ENCODE results near the gene TREH.

The TREH gene

DNA sequence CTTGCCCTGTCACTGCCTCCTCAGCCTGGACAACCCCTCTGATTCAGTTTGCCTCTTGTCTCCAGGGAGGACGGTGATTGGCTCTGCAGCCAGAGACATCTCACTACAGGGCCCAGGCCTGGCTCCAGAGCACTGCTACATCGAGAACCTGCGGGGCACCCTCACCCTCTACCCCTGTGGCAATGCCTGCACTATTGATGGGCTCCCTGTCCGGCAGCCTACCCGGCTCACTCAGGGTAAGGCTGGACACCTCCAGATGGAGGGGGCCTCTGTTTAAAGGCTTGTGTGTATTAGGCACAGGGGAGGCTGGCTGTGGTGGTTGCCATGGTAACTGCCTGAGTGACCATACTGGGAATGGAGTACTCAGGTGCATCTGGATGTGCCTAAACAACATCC lies 63.5 kb downstream of the TREH start:
- no peaks in the 10 kb centered on the region for H3K79me2 ChIP-seq (ENCODE audit: insufficient read depth, low read length)
- H3K9me2 ChIP-seq (replicated peaks; ENCODE audit: low read depth, low read length): no peaks in the 10 kb centered on the region
- TF ChIP-seq, protein P1, sequence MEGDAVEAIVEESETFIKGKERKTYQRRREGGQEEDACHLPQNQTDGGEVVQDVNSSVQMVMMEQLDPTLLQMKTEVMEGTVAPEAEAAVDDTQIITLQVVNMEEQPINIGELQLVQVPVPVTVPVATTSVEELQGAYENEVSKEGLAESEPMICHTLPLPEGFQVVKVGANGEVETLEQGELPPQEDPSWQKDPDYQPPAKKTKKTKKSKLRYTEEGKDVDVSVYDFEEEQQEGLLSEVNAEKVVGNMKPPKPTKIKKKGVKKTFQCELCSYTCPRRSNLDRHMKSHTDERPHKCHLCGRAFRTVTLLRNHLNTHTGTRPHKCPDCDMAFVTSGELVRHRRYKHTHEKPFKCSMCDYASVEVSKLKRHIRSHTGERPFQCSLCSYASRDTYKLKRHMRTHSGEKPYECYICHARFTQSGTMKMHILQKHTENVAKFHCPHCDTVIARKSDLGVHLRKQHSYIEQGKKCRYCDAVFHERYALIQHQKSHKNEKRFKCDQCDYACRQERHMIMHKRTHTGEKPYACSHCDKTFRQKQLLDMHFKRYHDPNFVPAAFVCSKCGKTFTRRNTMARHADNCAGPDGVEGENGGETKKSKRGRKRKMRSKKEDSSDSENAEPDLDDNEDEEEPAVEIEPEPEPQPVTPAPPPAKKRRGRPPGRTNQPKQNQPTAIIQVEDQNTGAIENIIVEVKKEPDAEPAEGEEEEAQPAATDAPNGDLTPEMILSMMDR (conservative IDR thresholded peaks at IDR 0.05; ENCODE audit: low read length): no peak
- TF ChIP-seq EZH2phosphoT487 (IDR thresholded peaks at IDR 0.05; ENCODE audit: borderline replicate concordance): no peak
- no peaks in the 10 kb centered on the region for H3K9me3 ChIP-seq (ENCODE audit: insufficient read depth, low read depth, low read length)
- H2AFZ ChIP-seq (ENCODE audit: low read length): no peak overlapping the region
- peaks cover 14% of the 10 kb centered on the region for H3K4me1 ChIP-seq (ENCODE audit: insufficient read depth, low read length, poor library complexity, severe bottlenecking)
- H3K36me3 ChIP-seq (ENCODE audit: insufficient read depth, low read length): no peaks in the 10 kb centered on the region
- H3K27me3 ChIP-seq (ENCODE audit: insufficient read depth, low read length, poor library complexity, severe bottlenecking): no peaks in the 10 kb centered on the region
- no peaks in the 10 kb centered on the region for H4K20me1 ChIP-seq (ENCODE audit: insufficient read depth, low read length, poor library complexity, severe bottlenecking)
- no peaks in the 10 kb centered on the region for H3F3A ChIP-seq (ENCODE audit: low read depth)
- no peak overlapping the region for H3K4me2 ChIP-seq (ENCODE audit: low read depth, low read length, poor library complexity, severe bottlenecking)
- H3K9ac ChIP-seq (ENCODE audit: low read depth, low read length, poor library complexity, severe bottlenecking): no peak overlapping the region
- H3K4me3 ChIP-seq (ENCODE audit: low read length, poor library complexity, severe bottlenecking): no peak overlapping the region

DNA sequence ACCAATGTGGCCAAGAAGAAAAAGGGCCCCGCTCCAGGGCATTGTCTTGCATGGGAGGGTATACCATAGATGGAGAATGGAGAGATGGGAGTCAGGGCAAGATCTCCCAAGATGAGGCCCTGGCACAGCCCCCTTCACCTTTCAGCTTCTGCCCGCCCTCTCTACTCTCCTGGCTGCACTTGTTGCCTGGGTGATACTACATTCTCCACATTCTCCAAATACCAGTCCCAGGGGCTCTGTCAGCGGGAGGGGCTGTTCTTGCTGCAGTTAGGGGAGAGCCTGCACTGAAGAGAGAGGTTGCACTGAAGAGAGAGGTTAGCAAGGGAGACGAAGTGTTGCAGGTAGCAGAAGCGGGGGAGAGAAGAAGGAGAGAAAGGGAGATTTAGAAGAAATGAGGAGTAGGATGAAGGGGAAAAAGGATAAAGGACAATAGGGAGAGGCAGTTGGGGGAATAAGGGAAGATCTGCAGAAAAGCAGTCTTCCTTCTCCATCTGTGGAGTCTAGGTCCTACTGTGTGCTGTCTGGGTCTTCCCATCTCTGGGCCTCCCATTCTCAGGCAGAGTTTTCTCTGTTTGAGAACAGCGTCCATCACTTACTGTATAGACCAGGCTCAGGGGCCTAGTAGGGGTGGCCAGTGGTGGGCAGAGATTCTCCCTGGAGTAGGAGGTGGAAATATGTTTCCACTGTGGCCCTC lies 64.0 kb downstream of the TREH start:
- peaks cover 1% of the 10 kb centered on the region for H3K27me3 ChIP-seq (ENCODE audit: insufficient read depth, low read length, poor library complexity, severe bottlenecking)
- no peak overlapping the region for H3K4me3 ChIP-seq (ENCODE audit: low read length, poor library complexity, severe bottlenecking)
- H3K9me2 ChIP-seq (replicated peaks; ENCODE audit: low read depth, low read length): no peaks in the 10 kb centered on the region
- no peak overlapping the region for H3K9ac ChIP-seq (ENCODE audit: low read depth, low read length, poor library complexity, severe bottlenecking)
- no peak overlapping the region for H2AFZ ChIP-seq (ENCODE audit: low read length)
- no peaks in the 10 kb centered on the region for H3K79me2 ChIP-seq (ENCODE audit: insufficient read depth, low read length)
- no peaks in the 10 kb centered on the region for H3K9me3 ChIP-seq (ENCODE audit: insufficient read depth, low read depth, low read length)
- H4K20me1 ChIP-seq (ENCODE audit: insufficient read depth, low read length, poor library complexity, severe bottlenecking): no peaks in the 10 kb centered on the region
- H3K36me3 ChIP-seq (ENCODE audit: insufficient read depth, low read length): no peaks in the 10 kb centered on the region
- H3K4me2 ChIP-seq (ENCODE audit: low read depth, low read length, poor library complexity, severe bottlenecking): no peak overlapping the region
- TF ChIP-seq EZH2phosphoT487 (IDR thresholded peaks at IDR 0.05; ENCODE audit: borderline replicate concordance): no peak
- TF ChIP-seq, protein P1 (conservative IDR thresholded peaks at IDR 0.05; ENCODE audit: low read length): no peak
- no peaks in the 10 kb centered on the region for H3F3A ChIP-seq (ENCODE audit: low read depth)
- peaks cover 8% of the 10 kb centered on the region for H3K4me1 ChIP-seq (ENCODE audit: insufficient read depth, low read length, poor library complexity, severe bottlenecking)

DNA sequence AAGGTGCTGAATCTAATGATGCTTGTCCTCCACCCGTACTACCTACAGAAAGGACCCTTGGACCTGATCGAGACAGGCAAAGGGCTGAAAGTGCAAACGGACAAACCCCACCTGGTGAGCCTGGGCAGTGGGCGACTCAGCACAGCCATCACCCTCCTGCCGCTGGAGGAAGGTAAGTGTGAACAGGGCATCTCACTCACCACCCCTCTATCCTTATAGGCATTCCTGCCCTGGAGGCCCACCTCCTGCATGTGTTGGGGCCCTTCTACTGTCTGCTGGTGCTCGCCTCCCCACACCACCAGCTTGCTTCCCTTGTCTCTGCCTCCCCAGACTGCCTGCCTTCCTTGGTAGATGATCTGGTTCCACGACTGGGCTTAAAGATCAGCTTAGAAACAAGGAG lies 64.9 kb downstream of the TREH start:
- no peaks in the 10 kb centered on the region for H3K9me3 ChIP-seq (ENCODE audit: insufficient read depth, low read depth, low read length)
- H2AFZ ChIP-seq (ENCODE audit: low read length): no peak overlapping the region
- H3K79me2 ChIP-seq (ENCODE audit: insufficient read depth, low read length): no peaks in the 10 kb centered on the region
- TF ChIP-seq EZH2phosphoT487 (IDR thresholded peaks at IDR 0.05; ENCODE audit: borderline replicate concordance): no peak
- TF ChIP-seq, protein P1 (conservative IDR thresholded peaks at IDR 0.05; ENCODE audit: low read length): no peak
- no peaks in the 10 kb centered on the region for H3K36me3 ChIP-seq (ENCODE audit: insufficient read depth, low read length)
- no peaks in the 10 kb centered on the region for H3K9me2 ChIP-seq (replicated peaks; ENCODE audit: low read depth, low read length)
- H4K20me1 ChIP-seq (ENCODE audit: insufficient read depth, low read length, poor library complexity, severe bottlenecking): no peaks in the 10 kb centered on the region
- no peaks in the 10 kb centered on the region for H3F3A ChIP-seq (ENCODE audit: low read depth)
- H3K27me3 ChIP-seq (ENCODE audit: insufficient read depth, low read length, poor library complexity, severe bottlenecking): peaks cover 11% of the 10 kb centered on the region
- H3K4me2 ChIP-seq (ENCODE audit: low read depth, low read length, poor library complexity, severe bottlenecking): no peak overlapping the region
- no peak overlapping the region for H3K9ac ChIP-seq (ENCODE audit: low read depth, low read length, poor library complexity, severe bottlenecking)
- H3K4me1 ChIP-seq (ENCODE audit: insufficient read depth, low read length, poor library complexity, severe bottlenecking): peaks cover 4% of the 10 kb centered on the region
- H3K4me3 ChIP-seq (ENCODE audit: low read length, poor library complexity, severe bottlenecking): no peak overlapping the region

Data from Loucy (cell line).